ENCODE data around the gene SLC16A5. TPM values are rescaled to one million over a fixed set of nuclear protein-coding genes. Genes with fewer than 3 reads are reported as not detected.

The SLC16A5 gene
- total and polyA plus RNA-seq, 10 of the 15 experiments (the other 5 are each of a cell fraction or from before 2014, with no cell fraction given): 0.03 to 3.1 (median 0.96) TPM

DNA sequence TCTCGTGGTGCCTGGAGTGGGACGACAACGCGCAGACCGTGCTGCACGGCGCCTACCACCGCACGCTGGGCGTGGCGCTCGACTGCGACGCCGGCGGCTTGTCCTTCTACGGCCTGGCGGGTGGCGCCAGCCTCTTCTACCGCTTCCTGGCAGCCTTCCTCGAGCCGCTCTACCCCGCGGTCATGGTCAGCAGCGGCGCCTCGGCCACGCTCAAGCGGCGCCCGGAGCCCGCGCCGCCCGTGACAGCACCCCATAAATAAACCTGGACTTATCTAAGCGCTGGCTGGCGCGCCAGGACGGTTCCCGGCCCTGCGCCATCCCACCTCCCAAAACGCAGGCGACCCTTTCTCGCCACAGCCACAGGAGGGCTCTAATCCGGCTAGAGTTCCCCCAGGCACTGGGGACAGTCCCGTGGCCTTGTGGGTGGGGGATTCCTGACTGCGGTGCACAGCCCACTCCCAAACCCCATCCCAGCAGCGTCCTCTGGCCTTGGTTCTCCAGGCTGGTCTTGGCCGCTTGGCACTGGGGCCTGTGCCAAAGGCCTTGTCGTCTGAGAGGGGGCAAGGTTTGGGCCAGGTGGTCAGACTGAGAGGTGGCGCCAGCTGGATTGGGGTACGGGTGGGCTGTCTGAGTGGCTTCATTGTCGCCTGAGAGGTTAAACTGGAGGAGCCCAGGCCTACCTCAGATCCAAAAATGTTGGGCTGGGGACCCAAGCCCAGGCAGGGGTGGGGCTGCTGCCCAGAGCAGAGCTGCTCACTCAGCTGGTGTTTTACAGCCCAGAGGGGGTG is 10.1 kb upstream of the SLC16A5 start (continued):
- TF ChIP-seq HDAC2 (IDR thresholded peaks at IDR 0.05): no peak
- TF ChIP-seq, protein P1, sequence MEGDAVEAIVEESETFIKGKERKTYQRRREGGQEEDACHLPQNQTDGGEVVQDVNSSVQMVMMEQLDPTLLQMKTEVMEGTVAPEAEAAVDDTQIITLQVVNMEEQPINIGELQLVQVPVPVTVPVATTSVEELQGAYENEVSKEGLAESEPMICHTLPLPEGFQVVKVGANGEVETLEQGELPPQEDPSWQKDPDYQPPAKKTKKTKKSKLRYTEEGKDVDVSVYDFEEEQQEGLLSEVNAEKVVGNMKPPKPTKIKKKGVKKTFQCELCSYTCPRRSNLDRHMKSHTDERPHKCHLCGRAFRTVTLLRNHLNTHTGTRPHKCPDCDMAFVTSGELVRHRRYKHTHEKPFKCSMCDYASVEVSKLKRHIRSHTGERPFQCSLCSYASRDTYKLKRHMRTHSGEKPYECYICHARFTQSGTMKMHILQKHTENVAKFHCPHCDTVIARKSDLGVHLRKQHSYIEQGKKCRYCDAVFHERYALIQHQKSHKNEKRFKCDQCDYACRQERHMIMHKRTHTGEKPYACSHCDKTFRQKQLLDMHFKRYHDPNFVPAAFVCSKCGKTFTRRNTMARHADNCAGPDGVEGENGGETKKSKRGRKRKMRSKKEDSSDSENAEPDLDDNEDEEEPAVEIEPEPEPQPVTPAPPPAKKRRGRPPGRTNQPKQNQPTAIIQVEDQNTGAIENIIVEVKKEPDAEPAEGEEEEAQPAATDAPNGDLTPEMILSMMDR (IDR thresholded peaks at IDR 0.05 in 2 of 3, conservative IDR thresholded peaks at IDR 0.05 in 1 of 3; ENCODE audit: control insufficient read depth in 2 of 3, extremely low read depth in 1 of 3, insufficient read depth in 1 of 3, low read depth in 3 of 3, low read length in 3 of 3): peak; percentile 41 to 44 (median 42); a peak in 5 of 6 replicates
- TF ChIP-seq NBN (IDR thresholded peaks at IDR 0.05): no peak; the same call in 1 of the 2 replicates
- peak; percentile 46; the same call in 1 of the 2 replicates for TF ChIP-seq SMC3 (IDR thresholded peaks at IDR 0.05; ENCODE audit: borderline replicate concordance, low read length)
- no peak for TF ChIP-seq KDM1A (IDR thresholded peaks at IDR 0.05; ENCODE audit: borderline replicate concordance)
- peak; percentile 71 for TF ChIP-seq LARP7 (IDR thresholded peaks at IDR 0.05)
- TF ChIP-seq RELA (IDR thresholded peaks at IDR 0.05; ENCODE audit: borderline replicate concordance, partially characterized antibody): peak; percentile 95
- TF ChIP-seq CREB1 (IDR thresholded peaks at IDR 0.05; ENCODE audit: low read depth): no peak
- peak; percentile 85 for TF ChIP-seq RUNX3 (IDR thresholded peaks at IDR 0.05; ENCODE audit: low read length)
- TF ChIP-seq, protein P2, sequence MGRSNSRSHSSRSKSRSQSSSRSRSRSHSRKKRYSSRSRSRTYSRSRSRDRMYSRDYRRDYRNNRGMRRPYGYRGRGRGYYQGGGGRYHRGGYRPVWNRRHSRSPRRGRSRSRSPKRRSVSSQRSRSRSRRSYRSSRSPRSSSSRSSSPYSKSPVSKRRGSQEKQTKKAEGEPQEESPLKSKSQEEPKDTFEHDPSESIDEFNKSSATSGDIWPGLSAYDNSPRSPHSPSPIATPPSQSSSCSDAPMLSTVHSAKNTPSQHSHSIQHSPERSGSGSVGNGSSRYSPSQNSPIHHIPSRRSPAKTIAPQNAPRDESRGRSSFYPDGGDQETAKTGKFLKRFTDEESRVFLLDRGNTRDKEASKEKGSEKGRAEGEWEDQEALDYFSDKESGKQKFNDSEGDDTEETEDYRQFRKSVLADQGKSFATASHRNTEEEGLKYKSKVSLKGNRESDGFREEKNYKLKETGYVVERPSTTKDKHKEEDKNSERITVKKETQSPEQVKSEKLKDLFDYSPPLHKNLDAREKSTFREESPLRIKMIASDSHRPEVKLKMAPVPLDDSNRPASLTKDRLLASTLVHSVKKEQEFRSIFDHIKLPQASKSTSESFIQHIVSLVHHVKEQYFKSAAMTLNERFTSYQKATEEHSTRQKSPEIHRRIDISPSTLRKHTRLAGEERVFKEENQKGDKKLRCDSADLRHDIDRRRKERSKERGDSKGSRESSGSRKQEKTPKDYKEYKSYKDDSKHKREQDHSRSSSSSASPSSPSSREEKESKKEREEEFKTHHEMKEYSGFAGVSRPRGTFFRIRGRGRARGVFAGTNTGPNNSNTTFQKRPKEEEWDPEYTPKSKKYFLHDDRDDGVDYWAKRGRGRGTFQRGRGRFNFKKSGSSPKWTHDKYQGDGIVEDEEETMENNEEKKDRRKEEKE (IDR thresholded peaks at IDR 0.05): no peak
- no peak for TF ChIP-seq FOS (IDR thresholded peaks at IDR 0.05; ENCODE audit: borderline replicate concordance, extremely low read depth, insufficient read length)
- no peak for TF ChIP-seq ASH2L (IDR thresholded peaks at IDR 0.05; ENCODE audit: borderline replicate concordance, low read depth)
- TF ChIP-seq NR2C1 (IDR thresholded peaks at IDR 0.05): no peak
- TF ChIP-seq JUNB (IDR thresholded peaks at IDR 0.05): no peak
- no peak for TF ChIP-seq NFXL1 (IDR thresholded peaks at IDR 0.05; ENCODE audit: borderline replicate concordance)
- TF ChIP-seq EZH2 (IDR thresholded peaks at IDR 0.05; ENCODE audit: borderline replicate concordance, control insufficient read depth, low read depth, low read length): no peak
